ENCODE results near the gene GIPC3. TPM values are rescaled to one million over a fixed set of nuclear protein-coding genes. Genes with fewer than 3 reads are reported as not detected.

Gene GIPC3
- 0.15 and 0.17 TPM in 2 replicates for total RNA-seq

DNA sequence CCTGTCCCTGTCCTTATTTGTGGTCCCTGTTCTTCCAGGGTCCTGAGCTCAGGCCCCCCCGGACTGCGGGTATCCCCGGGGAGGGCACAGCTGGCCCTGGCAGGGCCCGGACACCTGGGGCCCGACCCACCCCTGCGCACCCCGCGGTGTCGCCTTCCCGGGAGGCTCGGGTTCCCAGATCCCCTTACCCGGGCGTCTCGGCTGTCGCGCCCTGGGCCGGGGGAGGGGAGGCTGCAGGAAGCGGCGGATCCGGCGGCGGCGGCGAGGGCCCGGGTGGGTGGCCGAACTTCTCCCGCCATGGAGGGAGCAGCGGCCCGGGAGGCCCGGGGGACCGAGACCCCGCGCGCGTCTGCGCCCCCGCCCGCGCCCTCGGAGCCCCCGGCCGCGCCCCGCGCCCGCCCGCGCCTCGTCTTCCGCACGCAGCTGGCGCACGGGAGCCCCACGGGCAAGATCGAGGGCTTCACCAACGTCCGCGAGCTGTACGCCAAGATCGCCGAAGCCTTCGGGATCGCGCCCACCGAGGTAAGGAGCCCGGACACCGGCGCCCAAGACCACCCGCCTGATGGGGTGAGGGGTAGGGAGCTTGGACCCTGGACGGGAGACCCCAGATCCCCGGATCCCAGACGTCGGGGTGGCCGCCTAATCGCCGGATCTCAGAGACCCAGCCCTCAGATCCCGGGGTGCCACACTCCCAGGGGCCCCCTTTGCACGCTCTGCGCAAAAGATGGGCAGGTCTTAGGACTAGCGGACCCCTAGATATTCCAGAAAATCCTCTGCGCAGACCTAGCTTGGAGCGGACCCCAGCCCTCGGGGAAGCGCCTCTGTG lies at the start of gene GIPC3:
Gene GIPC3, plus strand, starts transcription at position 178 of the 826 bp plus-strand sequence. Its CDS starts 120 bp downstream, at position 298.

DNA sequence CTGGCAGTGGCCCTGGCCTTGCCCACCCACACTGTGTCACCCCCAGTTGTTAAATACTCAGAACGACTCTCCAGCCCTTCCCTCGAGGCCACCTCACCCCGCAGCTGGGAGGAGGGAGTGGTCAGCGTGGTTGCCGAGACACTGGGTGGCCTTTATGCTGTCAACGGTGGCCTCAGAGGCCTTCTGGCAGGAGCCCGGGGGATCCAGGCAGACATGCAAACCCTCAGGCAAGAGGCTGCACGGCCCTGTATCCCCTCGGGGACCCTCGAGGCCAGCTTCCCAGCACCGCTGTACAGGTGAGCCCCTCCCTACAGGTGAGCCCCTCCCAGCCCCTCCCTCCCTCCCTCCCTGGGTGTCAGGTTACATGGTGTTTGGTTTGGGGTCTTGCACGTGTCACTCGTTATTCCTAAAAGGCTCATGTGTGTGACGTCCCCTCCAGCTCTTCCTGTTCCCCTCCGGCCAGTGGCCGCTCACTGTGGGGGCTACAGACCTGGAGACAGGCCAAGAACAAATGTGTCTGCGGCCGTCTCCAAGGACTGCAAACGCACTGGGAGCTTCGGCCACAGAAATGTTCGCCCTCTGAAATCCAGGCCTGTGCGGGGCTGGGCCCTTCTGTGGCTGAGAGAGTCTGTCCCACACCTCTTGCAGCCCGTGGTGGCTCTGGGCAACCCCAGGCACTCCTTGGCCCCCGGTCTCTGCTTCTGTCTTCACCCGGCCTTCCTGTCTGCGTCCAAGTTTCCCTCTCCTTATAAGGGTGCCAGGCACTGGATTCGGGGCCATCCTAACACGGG lies 46.1 kb upstream of the GIPC3 start, which contains the start of gene TEKTIP1:
Gene TEKTIP1, plus strand, starts transcription at position 210 of the 791 bp plus-strand sequence. Its CDS starts 4 bp downstream, at position 214.

DNA sequence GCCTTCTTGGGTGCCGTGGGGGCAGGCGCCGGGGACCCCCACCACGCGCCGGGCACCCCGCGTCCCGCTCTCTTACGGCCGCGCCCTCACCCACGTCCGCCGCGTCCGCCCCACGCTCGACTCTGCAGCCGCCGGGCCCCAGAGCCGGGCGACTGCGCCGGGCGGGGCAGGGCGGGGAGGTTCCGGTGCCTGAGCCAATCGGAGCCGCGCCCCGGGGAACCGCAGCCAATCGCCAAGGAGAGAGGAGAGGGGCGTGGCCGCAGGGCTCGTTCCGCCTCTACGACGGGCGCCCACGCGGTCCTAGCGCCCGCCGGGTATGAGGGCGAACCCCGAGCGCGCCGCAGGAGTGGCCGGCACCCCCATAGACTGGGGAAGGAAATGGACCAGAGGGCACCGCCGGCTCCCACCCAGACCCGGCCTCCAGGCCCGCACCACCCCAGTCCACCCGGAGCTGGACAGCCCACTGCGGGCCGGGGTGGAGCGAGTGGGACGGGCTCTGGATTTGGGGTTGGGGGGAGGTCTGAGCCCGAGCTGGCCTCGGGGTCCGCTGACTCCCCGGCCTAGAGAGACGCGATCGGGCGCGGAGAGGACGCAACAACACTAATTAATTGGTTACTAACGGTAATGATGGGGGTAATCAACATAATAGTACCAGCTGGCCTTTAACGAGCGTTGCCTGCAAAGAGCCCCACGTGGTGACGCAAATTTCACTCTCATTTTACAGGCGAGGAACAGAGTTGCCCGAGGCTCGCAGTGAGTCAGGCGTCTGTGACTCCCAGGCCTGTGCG lies 27.6 kb upstream of the GIPC3 start, which contains the start of gene MFSD12:
Gene MFSD12, minus strand, starts transcription at position 126 of the 788 bp plus-strand sequence. CDS start 183 bp downstream, outside the sequence.

GRCh38 chr19:3572855-3573161 lies 12.5 kb upstream of the GIPC3 start, which contains the start of gene HMG20B:
Gene HMG20B (plus strand): TSS chr19:3572944. CDS start chr19:3573310, 366 bp downstream.

GRCh38 chr19:3606690-3607289 lies 21.5 kb downstream of the GIPC3 start, which contains the start of gene TBXA2R:
Gene TBXA2R (minus strand): TSS chr19:3606875. CDS start chr19:3600634, 6,241 bp downstream.

GRCh38 chr19:3626473-3627350 lies 41.4 kb downstream of the GIPC3 start, which contains the start of gene CACTIN:
Gene CACTIN (minus strand): TSS chr19:3626790. CDS start chr19:3626762, 28 bp downstream.

Other genes starting within 250 kb of the GIPC3 start
- 36.7 and 41.2 TPM in 2 replicates for gene NFIC, start 218.9 kb upstream of the GIPC3 start, total RNA-seq
- gene SMIM24, start 105.0 kb upstream of the GIPC3 start, total RNA-seq, result not detected in 2 replicates
- not detected in 2 replicates for gene SMIM44, start 102.0 kb upstream of the GIPC3 start, total RNA-seq
- gene DOHH, start 84.8 kb upstream of the GIPC3 start, total RNA-seq, result 12.2 and 14.1 TPM in 2 replicates
- gene FZR1, start 79.2 kb upstream of the GIPC3 start, total RNA-seq, result 40.4 and 44.7 TPM in 2 replicates
- not detected in 2 replicates for gene TEKTIP1, start 46.3 kb upstream of the GIPC3 start, total RNA-seq
- gene MFSD12, start 27.9 kb upstream of the GIPC3 start, total RNA-seq, result 70.3 and 77.4 TPM in 2 replicates
- 169 and 170 TPM in 2 replicates for gene HMG20B, start 12.5 kb upstream of the GIPC3 start, total RNA-seq
- gene TBXA2R, start 21.4 kb downstream of the GIPC3 start, total RNA-seq, result 1.8 and 3.4 TPM in 2 replicates
- gene CACTIN, start 41.3 kb downstream of the GIPC3 start, total RNA-seq, result 36.3 and 38.5 TPM in 2 replicates
- 18.8 and 21.1 TPM in 2 replicates for gene PIP5K1C, start 115.0 kb downstream of the GIPC3 start, total RNA-seq
- gene TJP3, start 122.9 kb downstream of the GIPC3 start, total RNA-seq, result not detected in 2 replicates
- gene APBA3, start 176.2 kb downstream of the GIPC3 start, total RNA-seq, result 19.2 and 19.8 TPM in 2 replicates
- 92.8 and 93.9 TPM in 2 replicates for gene MRPL54, start 177.2 kb downstream of the GIPC3 start, total RNA-seq
- not detected in 2 replicates for gene RAX2, start 186.8 kb downstream of the GIPC3 start, total RNA-seq
- not detected in 2 replicates for gene MATK, start 200.9 kb downstream of the GIPC3 start, total RNA-seq